ENCODE data around the gene CCDC85A.

CCDC85A gene

GRCh38 chr2:56217106-56217505 lies 33.3 kb downstream of the CCDC85A start:
- 44% methylated on average over 1 of the region's 1 CpG for WGBS
- H3K36me3 ChIP-seq (ENCODE audit: insufficient read depth, low read length) = no peaks in the 10 kb centered on the region
- no peaks in the 10 kb centered on the region for H3K4me1 ChIP-seq (ENCODE audit: insufficient read depth, low read length)
- H3K4me3 ChIP-seq (ENCODE audit: low read length) = no peak overlapping the region
- H3K9ac ChIP-seq (ENCODE audit: low read depth, low read length) = no peak overlapping the region
- no peaks in the 10 kb centered on the region for H3K9me3 ChIP-seq (ENCODE audit: insufficient read depth, low read depth, low read length)
- H3K27ac ChIP-seq (ENCODE audit: low read depth, low read length) = no peak overlapping the region
- H3K27me3 ChIP-seq (ENCODE audit: insufficient read depth, low read length) = no peaks in the 10 kb centered on the region; the same call in 1 of the 2 replicates

DNA sequence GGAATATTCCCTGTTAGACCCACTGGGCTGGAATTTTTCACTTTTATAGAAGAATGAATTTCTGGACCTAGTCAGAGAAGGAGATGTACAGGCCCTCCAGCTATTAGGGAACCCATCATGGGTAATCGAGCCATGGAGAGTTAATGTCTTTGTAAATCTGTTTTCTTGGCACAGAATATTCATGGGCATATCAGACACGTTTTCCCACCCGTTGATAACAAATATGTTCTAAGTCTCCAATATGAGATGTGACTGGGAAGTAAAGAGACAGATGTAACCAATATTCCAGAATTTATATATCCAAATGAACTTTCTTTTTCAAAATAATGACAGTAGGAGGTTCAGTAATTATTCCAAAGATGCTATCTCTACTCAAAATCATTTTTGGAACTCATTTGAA lies 38.7 kb downstream of the CCDC85A start:
- H3K9ac ChIP-seq (ENCODE audit: low read depth, low read length) = no peak overlapping the region
- 85% methylated on average over 3 of the region's 3 CpGs for WGBS
- H3K27ac ChIP-seq (ENCODE audit: low read depth, low read length) = no peak overlapping the region
- H3K27me3 ChIP-seq (ENCODE audit: insufficient read depth, low read length) = no peaks in the 10 kb centered on the region
- no peaks in the 10 kb centered on the region for H3K4me1 ChIP-seq (ENCODE audit: insufficient read depth, low read length)
- no peaks in the 10 kb centered on the region for H3K36me3 ChIP-seq (ENCODE audit: insufficient read depth, low read length)
- H3K9me3 ChIP-seq (ENCODE audit: insufficient read depth, low read depth, low read length) = no peaks in the 10 kb centered on the region
- no peak overlapping the region for H3K4me3 ChIP-seq (ENCODE audit: low read length)

GRCh38 chr2:56224316-56224715 lies 40.5 kb downstream of the CCDC85A start:
- H3K4me1 ChIP-seq (ENCODE audit: insufficient read depth, low read length) = no peaks in the 10 kb centered on the region
- H3K9ac ChIP-seq (ENCODE audit: low read depth, low read length) = no peak overlapping the region
- no peaks in the 10 kb centered on the region for H3K9me3 ChIP-seq (ENCODE audit: insufficient read depth, low read depth, low read length)
- no peak overlapping the region for H3K27ac ChIP-seq (ENCODE audit: low read depth, low read length)
- no peak overlapping the region for H3K4me3 ChIP-seq (ENCODE audit: low read length)
- WGBS = no CpG with 5 or more reads among the region's 1 CpG
- H3K36me3 ChIP-seq (ENCODE audit: insufficient read depth, low read length) = no peaks in the 10 kb centered on the region
- H3K27me3 ChIP-seq (ENCODE audit: insufficient read depth, low read length) = no peaks in the 10 kb centered on the region

DNA sequence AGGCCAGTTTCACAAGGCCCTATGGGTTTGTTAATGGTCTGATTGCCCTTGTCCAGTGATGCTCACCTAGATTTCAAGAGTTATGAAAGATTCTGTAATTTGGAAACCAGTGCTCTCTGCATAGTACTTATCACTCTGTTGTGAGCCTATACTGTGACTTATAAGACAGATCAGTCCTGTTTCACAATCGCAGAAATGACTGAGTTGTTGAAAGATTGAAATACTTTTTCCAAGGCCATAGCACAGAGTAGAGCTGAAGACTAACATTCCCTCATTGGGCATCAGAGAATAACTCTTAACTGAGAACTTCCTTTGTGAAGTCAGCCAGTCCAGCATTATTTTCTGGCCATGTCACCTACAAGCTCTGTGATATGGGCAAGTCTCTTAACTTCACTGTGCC lies 44.0 kb downstream of the CCDC85A start:
- 92% methylated on average over 1 of the region's 1 CpG for WGBS
- Histone ChIP-seq H3K27ac (ENCODE audit: low read depth, low read length) (no peak overlapping the region), H3K4me1 (ENCODE audit: insufficient read depth, low read length) (peaks cover 5% of the 10 kb centered on the region; the same call in 1 of the 2 replicates), H3K9ac (ENCODE audit: low read depth, low read length) (no peak overlapping the region), H3K27me3 (ENCODE audit: insufficient read depth, low read length) (no peaks in the 10 kb centered on the region), H3K36me3 (ENCODE audit: insufficient read depth, low read length) (no peaks in the 10 kb centered on the region), H3K4me3 (ENCODE audit: low read length) (no peak overlapping the region), H3K9me3 (ENCODE audit: insufficient read depth, low read depth, low read length) (no peaks in the 10 kb centered on the region)

DNA sequence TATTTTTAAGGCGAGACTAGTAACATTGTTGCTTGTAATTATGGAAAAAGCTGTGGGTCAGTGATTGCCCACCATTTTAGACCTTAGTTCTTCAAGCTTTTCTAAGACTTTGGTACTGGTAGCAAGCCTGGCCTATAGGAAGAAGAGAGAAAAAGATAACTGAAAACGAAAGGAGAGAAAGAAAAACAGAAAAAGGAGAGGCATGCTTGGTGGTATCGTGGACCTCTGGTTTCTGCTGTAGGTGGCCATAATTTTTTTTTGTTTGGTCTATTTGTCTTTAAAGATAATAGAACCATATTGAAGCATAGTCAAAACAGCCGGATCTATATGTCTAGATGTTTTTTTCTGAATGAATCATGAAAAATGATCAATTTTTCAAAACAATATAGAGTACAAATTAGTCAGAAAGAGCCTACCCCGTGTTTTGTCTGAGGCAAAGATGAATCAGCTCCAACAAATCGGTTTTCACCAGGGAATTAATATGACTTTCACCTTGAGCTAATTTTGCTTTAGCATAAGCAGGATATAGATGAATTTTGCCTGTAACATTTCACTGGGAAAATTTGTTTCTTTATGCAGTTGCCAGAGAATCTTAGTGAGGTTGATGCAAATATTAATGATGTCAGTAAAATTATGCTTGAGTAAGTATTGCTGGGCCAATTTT lies 45.7 kb downstream of the CCDC85A start:
- Histone ChIP-seq H3K4me1 (ENCODE audit: insufficient read depth, low read length) (peaks cover 16% of the 10 kb centered on the region), H3K27ac (ENCODE audit: low read depth, low read length) (no peak overlapping the region), H3K9ac (ENCODE audit: low read depth, low read length) (no peak overlapping the region), H3K27me3 (ENCODE audit: insufficient read depth, low read length) (no peaks in the 10 kb centered on the region), H3K36me3 (ENCODE audit: insufficient read depth, low read length) (no peaks in the 10 kb centered on the region), H3K9me3 (ENCODE audit: insufficient read depth, low read depth, low read length) (no peaks in the 10 kb centered on the region), H3K4me3 (ENCODE audit: low read length) (no peak overlapping the region)
- 93% methylated on average over 5 of the region's 6 CpGs for WGBS

DNA sequence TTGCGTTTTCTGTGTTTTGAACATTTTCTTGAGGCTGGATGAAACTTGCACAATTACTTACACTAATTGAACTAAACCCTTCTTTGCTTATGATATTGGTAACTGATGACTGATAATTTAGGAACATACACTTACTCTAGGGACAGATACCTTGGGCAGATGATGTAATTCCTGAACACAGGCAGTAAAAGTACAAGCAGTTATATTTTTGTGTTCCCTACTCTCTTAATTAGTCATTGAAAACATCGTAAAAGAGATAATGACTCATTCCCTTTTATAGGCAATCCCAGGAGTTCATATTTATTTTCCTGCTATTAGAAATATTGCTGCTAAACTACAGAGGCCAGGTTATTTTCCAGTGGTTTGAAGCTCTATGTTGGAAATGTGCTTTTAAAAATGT lies 46.4 kb downstream of the CCDC85A start:
- no peak overlapping the region for H3K4me3 ChIP-seq (ENCODE audit: low read length)
- peaks cover 21% of the 10 kb centered on the region for H3K4me1 ChIP-seq (ENCODE audit: insufficient read depth, low read length)
- no peaks in the 10 kb centered on the region for H3K27me3 ChIP-seq (ENCODE audit: insufficient read depth, low read length)
- WGBS = 95% methylated on average over 2 of the region's 2 CpGs
- no peak overlapping the region for H3K27ac ChIP-seq (ENCODE audit: low read depth, low read length)
- no peaks in the 10 kb centered on the region for H3K36me3 ChIP-seq (ENCODE audit: insufficient read depth, low read length)
- H3K9me3 ChIP-seq (ENCODE audit: insufficient read depth, low read depth, low read length) = no peaks in the 10 kb centered on the region
- H3K9ac ChIP-seq (ENCODE audit: low read depth, low read length) = no peak overlapping the region

DNA sequence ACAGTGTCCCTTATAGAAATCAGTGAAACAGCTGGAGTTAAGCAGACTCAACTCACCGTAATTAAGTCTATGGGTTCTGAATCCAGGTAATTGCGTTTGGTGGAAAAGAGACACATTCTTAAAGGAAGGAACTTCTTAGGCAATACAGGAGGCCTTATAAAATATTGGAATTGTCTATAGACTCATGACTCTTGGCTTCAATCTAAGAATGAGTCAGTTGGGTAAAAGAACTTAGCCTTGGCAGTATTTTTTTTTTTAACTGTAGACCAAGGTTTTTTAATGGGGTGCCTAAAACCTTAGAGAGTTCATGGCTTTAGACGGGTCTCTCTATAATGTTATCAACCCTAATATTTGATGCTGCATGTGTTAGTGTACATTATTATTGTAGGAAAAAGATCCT lies 47.6 kb downstream of the CCDC85A start:
- Histone ChIP-seq H3K4me3 (ENCODE audit: low read length) (no peak overlapping the region), H3K4me1 (ENCODE audit: insufficient read depth, low read length) (peaks cover 21% of the 10 kb centered on the region), H3K9ac (ENCODE audit: low read depth, low read length) (no peak overlapping the region), H3K27me3 (ENCODE audit: insufficient read depth, low read length) (no peaks in the 10 kb centered on the region), H3K27ac (ENCODE audit: low read depth, low read length) (no peak overlapping the region), H3K36me3 (ENCODE audit: insufficient read depth, low read length) (no peaks in the 10 kb centered on the region), H3K9me3 (ENCODE audit: insufficient read depth, low read depth, low read length) (no peaks in the 10 kb centered on the region)
- 92% methylated on average over 3 of the region's 3 CpGs for WGBS

DNA sequence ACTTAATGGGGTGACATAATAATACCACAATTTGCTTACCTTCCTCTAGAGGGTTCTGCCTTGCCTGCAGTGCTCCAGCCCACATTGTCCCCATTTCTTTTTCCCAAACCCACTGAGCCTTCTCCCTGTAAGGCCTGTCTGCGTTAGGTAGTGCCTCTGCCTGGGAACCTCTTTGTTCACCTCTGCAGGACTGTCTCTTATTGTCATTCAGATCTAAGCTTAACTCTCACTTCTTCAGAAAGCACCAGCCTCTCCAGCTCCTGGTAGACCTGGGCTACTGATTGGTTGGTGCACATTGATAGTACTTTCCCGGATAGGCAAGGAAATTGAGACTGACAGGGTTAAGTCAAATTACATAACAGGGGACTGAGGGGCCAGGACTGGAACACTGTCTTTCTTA lies 49.1 kb downstream of the CCDC85A start:
- Histone ChIP-seq H3K27ac (ENCODE audit: low read depth, low read length) (no peak overlapping the region), H3K9me3 (ENCODE audit: insufficient read depth, low read depth, low read length) (no peaks in the 10 kb centered on the region), H3K36me3 (ENCODE audit: insufficient read depth, low read length) (no peaks in the 10 kb centered on the region), H3K4me1 (ENCODE audit: insufficient read depth, low read length) (peaks cover 21% of the 10 kb centered on the region), H3K27me3 (ENCODE audit: insufficient read depth, low read length) (no peaks in the 10 kb centered on the region), H3K9ac (ENCODE audit: low read depth, low read length) (no peak overlapping the region; the same call in 1 of the 2 replicates), H3K4me3 (ENCODE audit: low read length) (no peak overlapping the region)
- 45% methylated on average over 2 of the region's 2 CpGs for WGBS

DNA sequence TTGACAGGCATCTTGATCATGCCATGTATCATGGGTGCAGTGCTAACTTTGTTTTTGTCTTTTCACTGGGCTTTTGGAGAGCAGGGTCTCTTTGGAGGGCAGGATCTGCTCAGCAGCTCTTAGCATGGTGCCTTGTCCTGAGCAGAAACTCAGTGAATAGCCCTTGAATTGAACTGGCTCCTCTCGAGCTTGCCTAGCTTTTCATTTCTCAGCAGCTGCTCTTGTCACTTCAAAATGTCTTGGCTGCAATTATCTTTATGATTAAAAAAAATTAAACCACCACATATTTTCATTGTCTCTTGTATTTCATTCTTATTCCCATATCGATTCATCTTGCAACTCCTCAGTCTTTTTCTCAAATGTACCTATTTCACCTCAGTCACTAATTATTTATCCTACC lies 50.5 kb downstream of the CCDC85A start:
- Histone ChIP-seq H3K4me1 (ENCODE audit: insufficient read depth, low read length) (peaks cover 21% of the 10 kb centered on the region), H3K9me3 (ENCODE audit: insufficient read depth, low read depth, low read length) (no peaks in the 10 kb centered on the region), H3K27me3 (ENCODE audit: insufficient read depth, low read length) (no peaks in the 10 kb centered on the region), H3K27ac (ENCODE audit: low read depth, low read length) (no peak overlapping the region), H3K36me3 (ENCODE audit: insufficient read depth, low read length) (no peaks in the 10 kb centered on the region), H3K9ac (ENCODE audit: low read depth, low read length) (no peak overlapping the region), H3K4me3 (ENCODE audit: low read length) (no peak overlapping the region)
- WGBS = 92% methylated on average over 2 of the region's 2 CpGs

- Histone ChIP-seq H3K9ac (ENCODE audit: low read depth, low read length) (no peak overlapping the region), H3K9me3 (ENCODE audit: insufficient read depth, low read depth, low read length) (peaks cover 3% of the 10 kb centered on the region; the same call in 1 of the 2 replicates), H3K36me3 (ENCODE audit: insufficient read depth, low read length) (no peaks in the 10 kb centered on the region), H3K27me3 (ENCODE audit: insufficient read depth, low read length) (no peaks in the 10 kb centered on the region), H3K27ac (ENCODE audit: low read depth, low read length) (no peak overlapping the region), H3K4me1 (ENCODE audit: insufficient read depth, low read length) (peaks cover 8% of the 10 kb centered on the region; the same call in 1 of the 2 replicates), H3K4me3 (ENCODE audit: low read length) (no peak overlapping the region)
- 78% methylated on average over 2 of the region's 2 CpGs for WGBS
Measured at GRCh38 chr2:56239030-56239429, 55.2 kb downstream of the CCDC85A start.

- no peak overlapping the region for H3K9ac ChIP-seq (ENCODE audit: low read depth, low read length)
- no peaks in the 10 kb centered on the region for H3K36me3 ChIP-seq (ENCODE audit: insufficient read depth, low read length)
- H3K27ac ChIP-seq (ENCODE audit: low read depth, low read length) = no peak overlapping the region
- H3K9me3 ChIP-seq (ENCODE audit: insufficient read depth, low read depth, low read length) = peaks cover 3% of the 10 kb centered on the region; the same call in 1 of the 2 replicates
- peaks cover 6% of the 10 kb centered on the region; the same call in 1 of the 2 replicates for H3K4me1 ChIP-seq (ENCODE audit: insufficient read depth, low read length)
- no peaks in the 10 kb centered on the region for H3K27me3 ChIP-seq (ENCODE audit: insufficient read depth, low read length)
- WGBS = 78% methylated on average over 1 of the region's 1 CpG
- no peak overlapping the region for H3K4me3 ChIP-seq (ENCODE audit: low read length)
Measured at GRCh38 chr2:56239437-56239836, 55.6 kb downstream of the CCDC85A start.

DNA sequence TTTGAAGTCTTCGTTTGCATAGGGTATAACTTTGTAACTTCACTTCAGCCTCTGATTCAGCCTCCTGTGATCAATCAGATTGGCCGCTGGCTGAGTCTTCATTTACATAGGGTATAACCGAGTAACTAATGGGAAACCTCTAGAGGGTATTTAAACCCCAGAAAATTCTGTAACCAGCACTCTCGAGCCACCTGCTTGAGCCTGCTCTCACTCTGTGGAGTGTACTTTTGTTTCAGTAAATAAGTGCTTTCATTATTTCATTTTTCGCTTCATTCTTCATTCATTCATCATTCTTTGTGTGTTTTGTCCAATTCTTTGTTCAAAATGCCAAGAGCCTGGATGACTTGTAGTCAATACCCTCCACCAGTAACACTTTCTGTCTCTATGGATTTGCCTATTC lies 56.4 kb downstream of the CCDC85A start:
- H3K36me3 ChIP-seq (ENCODE audit: insufficient read depth, low read length) = no peaks in the 10 kb centered on the region
- H3K9ac ChIP-seq (ENCODE audit: low read depth, low read length) = no peak overlapping the region
- no peaks in the 10 kb centered on the region for H3K4me1 ChIP-seq (ENCODE audit: insufficient read depth, low read length)
- no peak overlapping the region for H3K4me3 ChIP-seq (ENCODE audit: low read length)
- peaks cover 3% of the 10 kb centered on the region; the same call in 1 of the 2 replicates for H3K9me3 ChIP-seq (ENCODE audit: insufficient read depth, low read depth, low read length)
- no peaks in the 10 kb centered on the region for H3K27me3 ChIP-seq (ENCODE audit: insufficient read depth, low read length)
- no peak overlapping the region for H3K27ac ChIP-seq (ENCODE audit: low read depth, low read length)
- WGBS = 98% methylated on average over 5 of the region's 5 CpGs

Measured in HUES64 (cell line).